IMR-90 (cell line): ENCODE data around the gene CDIP1. TPM values are rescaled to one million over a fixed set of nuclear protein-coding genes. Genes with fewer than 3 reads are reported as not detected.

Source experiments
- ATAC-seq: fragments of 200-7000 bp; cut with Tn5 transposase; 2 replicates; pipeline ENCODE4 v1.9.1; 2020; ENCODE audit warnings: low read depth, mild to moderate bottlenecking, moderate library complexity
- BruUV-seq: library from RNA; stranded (reverse); fragments of 400-500 nt; replicated peaks from 2 replicates; lab custom pipeline; 2021; lab: Mats Ljungman, UMichigan
- CTCF ChIA-PET: fragments of 300-600 bp; formaldehyde crosslinking; extraction: SDS; loops from one replicate; lab custom pipeline; 2021; ENCODE audit warnings: antibody characterized with exemption; lab: Yijun Ruan, JAX
- POLR2A ChIA-PET: fragments of 300-600 bp; sonication (Branson Sonifier 250); formaldehyde crosslinking; loops from one replicate; lab custom pipeline; 2022; ENCODE audit warnings: antibody characterized with exemption; ENCODE audit not compliant: unreplicated experiment; lab: Charles Lee
- DNase-seq: peaks from one replicate; pipeline ENCODE4 v3.0.0; 2013
- H2AFZ ChIP-seq: replicated peaks from 2 replicates; pipeline ENCODE3; 2013; ENCODE audit warnings: low read length, mild to moderate bottlenecking; ENCODE audit not compliant: poor library complexity
- H2AK5ac ChIP-seq: 2 replicates; pipeline ENCODE4 v1.6.1; 2013; ENCODE audit warnings: low read depth, low read length, inconsistent platforms
- H2AK9ac ChIP-seq: replicated peaks from 2 replicates; pipeline ENCODE3; 2013; ENCODE audit warnings: mild to moderate bottlenecking, low read depth, low read length, moderate library complexity; ENCODE audit not compliant: poor library complexity
- H2BK120ac ChIP-seq: 2 replicates; pipeline ENCODE4 v1.6.1; 2013; ENCODE audit warnings: low read depth, low read length, inconsistent platforms
- H2BK15ac ChIP-seq: 3 replicates; pipeline ENCODE4 v1.6.1; 2013; ENCODE audit warnings: low read depth, low read length, inconsistent platforms
- H2BK20ac ChIP-seq: 2 replicates; pipeline ENCODE4 v1.6.1; 2013; ENCODE audit warnings: low read depth, mild to moderate bottlenecking, inconsistent platforms, low read length, moderate library complexity
- H2BK5ac ChIP-seq: 2 replicates; pipeline ENCODE4 v1.6.1; 2013; ENCODE audit warnings: mild to moderate bottlenecking, low read depth, low read length, inconsistent platforms; ENCODE audit not compliant: poor library complexity, severe bottlenecking
- H3K14ac ChIP-seq: replicated peaks from 2 replicates; pipeline ENCODE4 v1.6.1; 2013; ENCODE audit warnings: low read depth, low read length, inconsistent platforms
- H3K18ac ChIP-seq: 2 replicates; pipeline ENCODE4 v1.6.1; 2013; ENCODE audit warnings: low read depth, low read length, control low read depth
- H3K23ac ChIP-seq: 2 replicates; pipeline ENCODE4 v1.6.1; 2013; ENCODE audit warnings: low read depth, low read length, inconsistent platforms
- H3K27ac ChIP-seq: 2 replicates; pipeline ENCODE4 v1.5.1; 2013; ENCODE audit warnings: mild to moderate bottlenecking, control low read depth, low read length; ENCODE audit not compliant: insufficient read depth
- H3K27me3 ChIP-seq: 2 replicates; pipeline ENCODE4 v1.6.1; 2013; ENCODE audit warnings: low read length; ENCODE audit not compliant: control insufficient read depth, insufficient read depth
- H3K36me3 ChIP-seq: 2 replicates; pipeline ENCODE4 v1.6.1; 2013; ENCODE audit warnings: low read length, mixed read lengths; ENCODE audit not compliant: control insufficient read depth, insufficient read depth
- H3K4ac ChIP-seq: 2 replicates; pipeline ENCODE4 v1.6.1; 2013; ENCODE audit warnings: low read depth, low read length, inconsistent platforms
- H3K4me1 ChIP-seq: 2 replicates; pipeline ENCODE4 v1.6.1; 2013; ENCODE audit warnings: low read length, mixed read lengths; ENCODE audit not compliant: control insufficient read depth, insufficient read depth
- H3K4me2 ChIP-seq: 2 replicates; pipeline ENCODE4 v1.6.1; 2013; ENCODE audit warnings: low read depth, mild to moderate bottlenecking, control low read depth, low read length, moderate library complexity
- H3K4me3 ChIP-seq: 2 replicates; pipeline ENCODE4 v1.5.1; 2013; ENCODE audit warnings: low read depth, mild to moderate bottlenecking, control low read depth, low read length, moderate library complexity; ENCODE audit not compliant: insufficient read depth
- H3K56ac ChIP-seq: 2 replicates; pipeline ENCODE4 v1.6.1; 2013; ENCODE audit warnings: low read length, inconsistent platforms; ENCODE audit not compliant: insufficient read depth; ENCODE audit errors: extremely low read depth
- H3K79me1 ChIP-seq, 2 experiments: 2 replicates each; pipeline ENCODE4 v1.6.1; 2013; ENCODE audit warnings: low read length in 2 of 2, inconsistent platforms in 1 of 2, low read depth in 1 of 2
- H3K9ac ChIP-seq: 2 replicates; pipeline ENCODE4 v1.6.1; 2013; ENCODE audit warnings: low read depth, low read length, control low read depth
- H3K9me1 ChIP-seq: 2 replicates; pipeline ENCODE4 v1.6.1; 2013; ENCODE audit warnings: low read length, inconsistent platforms; ENCODE audit not compliant: insufficient read depth
- H3K9me3 ChIP-seq: 2 replicates; pipeline ENCODE4 v1.6.1; 2013; ENCODE audit warnings: low read length; ENCODE audit not compliant: control insufficient read depth, insufficient read depth
- H4K20me1 ChIP-seq: 2 replicates; pipeline ENCODE4 v1.6.1; 2013; ENCODE audit warnings: low read length, inconsistent platforms; ENCODE audit not compliant: insufficient read depth
- H4K5ac ChIP-seq: 2 replicates; pipeline ENCODE4 v1.6.1; 2013; ENCODE audit warnings: mild to moderate bottlenecking, low read depth, low read length, control low read depth
- H4K8ac ChIP-seq, 2 experiments: 2 replicates each; pipeline ENCODE4 v1.6.1; 2013; ENCODE audit warnings: low read depth in 2 of 2, low read length in 2 of 2, control low read depth in 1 of 2, inconsistent platforms in 1 of 2
- H4K91ac ChIP-seq: 2 replicates; pipeline ENCODE4 v1.6.1; 2013; ENCODE audit warnings: low read depth, low read length, inconsistent platforms; ENCODE audit not compliant: insufficient read depth
- BHLHE40 ChIP-seq: fragments of 150-350 bp; IDR thresholded peaks from 2 replicates; pipeline ENCODE4 v1.6.1; 2016; ENCODE audit warnings: mild to moderate bottlenecking, low read depth, low read length
- CEBPB ChIP-seq: IDR thresholded peaks from 2 replicates; pipeline ENCODE4 v1.6.1; 2012; ENCODE audit warnings: low read depth, low read length, improper control_type of control experiment
- CHD1 ChIP-seq: IDR thresholded peaks from 2 replicates; pipeline ENCODE4 v1.6.1; 2012; ENCODE audit warnings: low read depth, low read length, improper control_type of control experiment
- CTCF ChIP-seq: conservative IDR thresholded peaks from 2 replicates; pipeline ENCODE4 v1.5.1; 2012; ENCODE audit warnings: mild to moderate bottlenecking, low read depth, low read length, improper control_type of control experiment
- ELK1 ChIP-seq: fragments of 150-350 bp; IDR thresholded peaks from 2 replicates; pipeline ENCODE4 v1.6.1; 2016; ENCODE audit warnings: low read depth, mild to moderate bottlenecking, low read length, moderate library complexity, borderline replicate concordance
- FOS ChIP-seq: fragments of 150-350 bp; IDR thresholded peaks from 2 replicates; pipeline ENCODE4 v1.6.1; 2016; ENCODE audit warnings: low read depth, low read length
- MAFK ChIP-seq: IDR thresholded peaks from 2 replicates; pipeline ENCODE4 v1.6.1; 2012; ENCODE audit warnings: low read depth, low read length, improper control_type of control experiment
- MAZ ChIP-seq: IDR thresholded peaks from 2 replicates; pipeline ENCODE4 v1.6.1; 2012; ENCODE audit warnings: low read depth, mild to moderate bottlenecking, low read length, improper control_type of control experiment, moderate library complexity, borderline replicate concordance
- MXI1 ChIP-seq: IDR thresholded peaks from 2 replicates; pipeline ENCODE4 v1.6.1; 2012; ENCODE audit warnings: low read depth, mild to moderate bottlenecking, low read length, moderate library complexity, borderline replicate concordance
- NFE2L2 ChIP-seq: fragments of 150-350 bp; IDR thresholded peaks from 2 replicates; pipeline ENCODE4 v1.6.1; 2016; ENCODE audit warnings: low read depth, mild to moderate bottlenecking, low read length
- POLR2A ChIP-seq: IDR thresholded peaks from 2 replicates; pipeline ENCODE4 v1.6.1; 2012; ENCODE audit warnings: mild to moderate bottlenecking, low read depth, low read length
- RAD21 ChIP-seq: IDR thresholded peaks from 2 replicates; pipeline ENCODE4 v1.6.1; 2012; ENCODE audit warnings: low read length, improper control_type of control experiment
- RCOR1 ChIP-seq: IDR thresholded peaks from 2 replicates; pipeline ENCODE4 v1.6.1; 2012; ENCODE audit warnings: mild to moderate bottlenecking, low read length, improper control_type of control experiment; ENCODE audit not compliant: insufficient replicate concordance
- RFX5 ChIP-seq: IDR thresholded peaks from 2 replicates; pipeline ENCODE4 v1.8.0; 2012; ENCODE audit warnings: low read depth, mild to moderate bottlenecking, low read length, moderate library complexity
- SMC3 ChIP-seq: fragments of 150-350 bp; IDR thresholded peaks from 2 replicates; pipeline ENCODE4 v1.6.1; 2016; ENCODE audit warnings: low read depth, mild to moderate bottlenecking, antibody characterized with exemption, low read length, moderate library complexity
- USF2 ChIP-seq: fragments of 150-350 bp; IDR thresholded peaks from 2 replicates; pipeline ENCODE4 v1.6.1; 2017; ENCODE audit warnings: mild to moderate bottlenecking, antibody characterized with exemption, low read length, low read depth
- WGBS, 2 experiments: methylation state at CpG; one replicate each; pipeline versions ENCODE4 v1.1.5 to v1.1.7; 2013; ENCODE audit warnings: missing lambda C conversion rate in 2 of 2; ENCODE audit not compliant: insufficient read length in 1 of 2; ENCODE audit errors: extremely low coverage in 2 of 2; 5-methylcytosine and 5-hydroxymethylcytosine counted together
- dilution Hi-C: fragments of 300-500 bp; cut with HindIII; formaldehyde crosslinking; loops from one replicate; pipeline ENCODE4 v1.14.3; 2018; ENCODE audit warnings: low sequenced_read_pairs; ENCODE audit not compliant: unreplicated experiment
- in situ Hi-C: fragments of 300-500 bp; cut with MboI; formaldehyde crosslinking; loops from 3 replicates; pipeline ENCODE4 v1.14.3; 2019; ENCODE audit warnings: low sequenced_read_pairs, inconsistent platforms, mixed read lengths
- intact Hi-C: fragments of 100-400 bp; cut with micrococcal nuclease; formaldehyde crosslinking; loops from 2 replicates; pipeline ENCODE4 v1.10.0; 2022
- polyA plus RNA-seq, 3 experiments: library from polyadenylated mRNA; depleted of rRNA; stranded (reverse); fragments of >200 nt; gene quantifications; 2 replicates each; pipeline ENCODE4 v1.2.3, GENCODE V29; 2012; ENCODE audit warnings: low replicate concordance in 1 of 3
- total RNA-seq: library from RNA; depleted of rRNA; stranded (reverse); fragments of >200 nt; gene quantifications from 2 replicates; pipeline ENCODE4 v1.2.3, GENCODE V29; 2012

The CDIP1 gene
- total and polyA plus RNA-seq, 2 of the 4 experiments (the other 2 are of a cell fraction), result 4.8 to 14.6 TPM

- Histone ChIP-seq H4K20me1 (peaks cover 16% of the 10 kb centered on the region; the same call in 1 of the 2 replicates), H2BK5ac (no peak overlapping the region), H2AK9ac (no peak overlapping the region), H3K9me1 (no peaks in the 10 kb centered on the region), H2AK5ac (no peak overlapping the region), H3K18ac (no peak overlapping the region), H3K4me1 (no peaks in the 10 kb centered on the region), H3K14ac (no peak overlapping the region), H3K56ac (no peak overlapping the region), H3K9me3 (no peaks in the 10 kb centered on the region), H3K23ac (no peak overlapping the region), H3K36me3 (peaks cover 33% of the 10 kb centered on the region), H4K8ac (no peak overlapping the region), H2BK15ac (no peak overlapping the region), H2AFZ (no peak overlapping the region), H3K27me3 (no peaks in the 10 kb centered on the region), H3K79me1 (peaks cover 15 to 31% of the 10 kb centered on the region in 2 experiments), H3K9ac (no peak overlapping the region), H2BK120ac (no peak overlapping the region), H4K91ac (no peak overlapping the region), H3K4me3 (no peak overlapping the region), H3K27ac (no peak overlapping the region), H3K4me2 (no peak overlapping the region), H4K5ac (no peak overlapping the region), H2BK20ac (no peak overlapping the region), H3K4ac (no peak overlapping the region)
- intact Hi-C loops (loop anchor here (10.0 kb wide), 1 partner anchor 439 kb away; the partner anchor contains the start of gene SEC14L5), dilution Hi-C loops (no loop called here), in situ Hi-C loops (loop anchor here (25.0 kb wide), 1 partner anchor 447 kb away; the partner anchor contains the start of gene SEC14L5)
- TF ChIP-seq SMC3 (no peak), FOS (no peak), CEBPB (no peak), RAD21 (no peak), BHLHE40 (no peak), NFE2L2 (no peak), CTCF (no peak), POLR2A (no peak), RCOR1 (no peak), MAFK (no peak), MXI1 (no peak), CHD1 (no peak), MAZ (no peak), RFX5 (no peak), USF2 (no peak), ELK1 (no peak)
- ATAC-seq, result no peak
- no peak for DNase-seq
- POLR2A ChIA-PET, result no interaction called here
- CTCF ChIA-PET, result no interaction called here
- no TSS peak for BruUV-seq
- no CpG with 5 or more reads among the region's 5 CpGs for WGBS, 2 experiments
Measured at GRCh38 chr16:4515611-4516233, 22.9 kb downstream of the CDIP1 start.
